Activated T-cell treated with anti-CD3 and anti-CD28 coated beads for 4 hours (primary cell): Measurements from ENCODE around the gene ATG4B.

ENCODE experiments used
- DNase-seq: peaks from one replicate; pipeline ENCODE4 v3.0.0-alpha.2; 2020

ATG4B gene

DNA sequence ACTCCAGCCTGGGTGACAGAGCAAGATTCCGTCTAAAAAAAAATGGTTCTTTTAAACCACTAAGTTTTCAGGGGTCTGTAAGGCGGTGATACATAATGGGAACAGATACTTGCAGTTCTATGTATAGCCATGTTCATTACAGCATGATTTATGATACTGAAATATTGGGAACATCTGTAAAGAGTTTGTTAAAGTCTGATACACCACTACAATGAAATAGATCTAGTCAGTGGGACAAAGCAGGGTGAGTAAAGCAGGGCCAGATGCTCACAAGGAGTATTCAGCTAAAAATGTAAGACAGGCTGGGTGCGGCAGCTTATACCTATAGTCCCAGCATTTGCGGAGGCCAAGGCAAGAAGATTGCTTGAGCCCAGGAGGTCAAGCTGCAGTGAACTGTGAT is 58.2 kb downstream of the ATG4B start:
- no peak for DNase-seq

DNA sequence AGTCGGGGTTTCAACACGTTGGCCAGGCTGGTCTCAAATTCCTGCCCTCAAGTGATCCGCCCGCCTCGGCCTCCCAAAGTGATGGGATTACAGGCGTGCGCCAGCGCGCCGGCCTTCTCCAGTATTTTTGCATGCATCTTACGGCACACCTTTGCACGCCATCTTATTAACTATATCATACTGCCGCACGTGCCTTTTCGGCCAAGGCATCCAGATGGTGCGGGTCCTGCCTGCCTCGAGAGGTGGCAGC is 63.6 kb downstream of the ATG4B start:
- DNase-seq = no peak

DNA sequence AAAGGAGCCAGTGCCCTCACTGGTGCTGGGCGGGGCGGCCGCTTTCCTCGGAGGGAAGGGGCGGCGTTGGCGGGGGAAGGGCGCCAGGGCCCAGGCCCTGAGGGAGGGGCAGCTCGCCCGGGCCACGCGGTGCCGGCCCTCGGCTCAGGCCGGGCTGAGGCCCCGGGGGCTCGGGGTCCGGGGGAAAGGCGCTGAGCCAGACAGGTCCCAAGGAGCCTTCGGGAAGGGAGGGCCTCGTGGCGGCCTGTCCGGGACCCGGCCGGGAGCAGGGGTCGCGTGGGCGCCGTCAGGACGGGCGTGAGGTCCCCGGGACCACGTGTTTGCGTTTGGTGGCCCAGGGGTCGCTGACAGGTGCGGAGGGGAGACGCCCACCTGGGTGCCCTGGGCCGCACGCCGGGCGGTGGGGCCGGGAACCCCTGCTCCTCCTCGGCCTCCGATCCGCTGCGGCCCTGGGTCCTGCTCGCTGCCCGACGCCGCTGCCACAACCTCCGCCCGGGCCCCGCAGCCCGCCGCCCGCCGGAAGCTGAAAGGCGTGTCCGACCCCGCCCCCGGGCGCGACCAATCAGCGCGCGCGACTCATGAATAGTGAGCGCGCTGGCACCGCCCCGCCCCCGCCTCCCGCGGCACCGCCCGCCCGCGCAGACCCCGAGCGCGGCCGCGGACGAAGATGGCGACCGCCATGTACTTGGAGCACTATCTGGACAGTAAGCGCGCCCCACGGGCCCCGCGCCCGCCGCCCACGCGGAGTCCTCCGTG is 64.1 kb downstream of the ATG4B start, which contains the start of gene ING5:
Gene ING5 (plus strand): TSS at position 641 of the 756 bp plus-strand sequence. CDS start 27 bp downstream, at position 668.
- peak; percentile 97 for DNase-seq

DNA sequence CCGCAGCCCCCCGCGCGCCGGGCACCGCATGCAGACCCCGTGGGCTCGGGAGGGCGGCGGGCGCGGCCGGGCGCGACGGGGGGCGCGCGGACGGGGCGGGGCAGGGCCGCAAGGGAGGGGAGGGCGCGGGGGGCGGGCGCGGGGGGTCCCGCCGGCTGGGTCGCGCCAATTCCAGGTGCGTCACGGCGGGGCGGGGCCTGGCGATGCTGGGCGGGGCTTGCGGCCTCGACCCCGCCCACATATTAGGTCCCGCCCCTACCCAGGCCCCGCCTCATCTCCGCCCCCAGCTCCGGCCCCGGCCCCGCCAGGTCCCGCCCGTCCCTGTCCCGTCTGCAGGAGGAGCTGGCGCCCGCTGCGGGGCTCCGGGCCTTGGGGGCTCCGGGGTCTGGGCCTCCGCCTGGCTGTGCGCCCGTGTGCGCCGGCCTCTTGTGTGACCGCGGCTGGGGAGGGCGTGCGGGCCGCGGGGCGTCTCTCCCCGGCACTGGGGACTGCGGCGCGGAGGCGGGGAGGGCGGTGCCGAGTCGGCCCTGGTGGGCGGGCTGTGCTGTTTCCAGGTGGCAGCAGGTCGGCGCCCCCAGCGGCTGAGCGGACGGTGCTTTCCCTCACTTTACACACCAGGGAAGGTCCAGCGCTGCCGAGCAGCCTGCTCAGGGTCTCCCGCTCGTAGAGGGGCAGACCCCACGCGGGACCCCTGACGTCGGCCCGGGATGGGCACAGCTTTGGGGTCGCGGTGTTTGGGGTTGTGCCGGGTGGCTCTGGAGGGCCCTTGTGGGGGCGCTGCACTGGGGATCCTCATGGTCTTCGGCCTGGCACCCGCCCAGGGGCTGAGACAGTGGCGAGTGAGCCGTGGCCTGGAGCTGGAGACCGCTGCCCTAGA is 64.9 kb downstream of the ATG4B start:
- peak; percentile 86 for DNase-seq

DNA sequence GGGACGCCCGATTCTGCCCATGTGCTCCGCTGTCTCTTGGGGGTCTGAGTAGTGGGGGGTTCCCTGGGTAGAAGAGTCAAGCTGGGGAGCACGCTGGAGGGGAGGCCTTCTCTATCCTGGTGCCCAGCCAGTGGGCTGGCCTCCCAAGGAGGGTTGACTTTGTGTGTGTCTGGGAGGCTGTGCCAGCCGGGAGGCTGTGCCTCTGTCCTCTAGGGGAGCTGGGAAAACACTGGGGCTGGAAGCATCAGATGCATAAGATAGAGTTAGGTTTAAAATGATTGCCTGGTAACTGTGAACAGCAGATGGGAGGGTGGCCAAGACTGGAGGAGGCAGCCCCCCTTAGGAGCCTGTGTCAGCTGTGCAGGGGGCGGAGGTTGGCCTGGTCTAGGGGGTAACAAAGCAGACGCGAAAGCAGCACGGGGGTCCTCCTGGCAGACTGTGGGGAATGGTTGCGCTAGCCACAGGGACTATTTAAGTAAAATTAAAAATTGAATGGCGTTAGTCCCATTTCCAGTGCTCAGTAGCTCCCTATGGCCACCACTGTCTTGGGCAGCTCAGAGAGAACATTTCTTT is 65.6 kb downstream of the ATG4B start:
- DNase-seq = no peak

DNA sequence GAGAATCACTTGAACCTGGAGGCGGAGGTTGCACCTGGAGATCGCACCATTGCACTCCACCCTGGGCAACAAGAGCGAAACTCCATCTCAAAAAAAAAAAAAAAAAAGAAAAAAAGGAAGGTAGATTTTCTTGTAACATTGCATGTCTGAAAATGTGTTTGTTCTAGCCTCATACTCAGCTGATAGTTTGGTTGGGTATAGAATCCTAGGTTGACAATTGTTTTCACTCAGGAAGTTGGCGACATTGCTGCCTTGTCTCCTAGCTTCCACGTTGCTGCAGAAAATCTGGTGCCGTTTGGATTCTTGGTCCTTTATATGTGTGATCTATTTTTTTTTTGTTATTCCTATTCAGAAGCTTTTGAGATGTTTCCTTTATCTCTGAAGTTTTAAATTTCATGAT is 69.0 kb downstream of the ATG4B start:
- DNase-seq = no peak

DNA sequence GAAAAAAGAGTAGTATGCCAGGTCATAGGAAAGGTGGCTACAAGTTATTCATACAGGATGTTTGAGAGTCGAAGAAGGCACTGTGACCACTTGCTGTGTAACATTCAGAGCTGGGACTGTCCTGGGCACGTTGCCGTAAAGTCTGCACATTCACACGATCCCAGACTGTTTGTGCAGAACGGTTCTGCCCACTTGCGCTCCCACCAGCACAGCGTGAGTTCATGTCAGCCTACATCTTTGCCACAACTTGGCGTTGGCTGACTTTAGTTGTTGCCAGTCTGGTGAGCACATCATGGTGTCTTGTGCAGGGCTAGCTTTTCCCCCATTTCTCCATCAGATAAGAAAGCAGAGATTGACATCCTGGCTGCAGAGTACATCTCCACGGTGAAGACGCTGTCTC is 71.4 kb downstream of the ATG4B start:
- DNase-seq = no peak

DNA sequence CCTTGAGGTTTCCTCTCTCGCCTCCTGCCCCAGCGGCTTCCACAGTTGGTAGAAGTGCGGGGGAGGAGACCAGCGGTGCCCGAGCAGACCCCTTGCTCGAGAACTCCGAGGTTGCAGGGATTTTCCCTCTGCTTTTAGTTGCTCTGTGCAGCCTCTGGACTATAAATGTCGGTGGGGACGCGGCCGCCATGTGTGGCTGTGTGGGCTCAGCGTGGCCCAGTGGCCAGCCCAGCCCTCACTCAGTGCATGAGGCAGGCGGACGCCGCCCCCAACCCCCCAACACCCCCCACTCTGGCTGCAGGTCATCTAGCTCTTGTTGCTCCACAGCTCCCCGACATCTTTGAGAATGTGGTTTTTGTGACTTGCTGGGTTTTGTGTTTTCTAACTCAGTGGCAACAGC is 81.6 kb downstream of the ATG4B start:
- DNase-seq = no peak

DNA sequence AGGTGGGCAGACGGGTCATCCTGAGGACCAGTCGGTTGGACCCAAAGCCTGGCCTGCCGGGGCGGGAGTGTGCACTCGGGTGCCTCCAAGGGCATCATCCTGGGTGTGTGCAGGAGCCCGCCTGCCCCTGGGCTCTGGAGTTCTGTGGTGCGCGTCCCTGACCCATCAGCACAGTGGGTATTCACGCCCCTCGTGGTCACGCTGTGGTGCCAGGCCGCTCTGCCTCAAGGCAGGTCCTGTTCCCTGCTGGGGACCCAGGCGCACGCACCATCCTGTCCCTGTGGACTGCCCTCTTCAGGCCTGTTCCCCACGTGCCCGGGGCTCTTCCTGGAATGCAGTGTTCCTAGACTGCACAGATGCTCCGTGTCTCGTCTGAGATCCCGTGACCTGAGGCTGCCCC is 82.6 kb downstream of the ATG4B start:
- no peak for DNase-seq

DNA sequence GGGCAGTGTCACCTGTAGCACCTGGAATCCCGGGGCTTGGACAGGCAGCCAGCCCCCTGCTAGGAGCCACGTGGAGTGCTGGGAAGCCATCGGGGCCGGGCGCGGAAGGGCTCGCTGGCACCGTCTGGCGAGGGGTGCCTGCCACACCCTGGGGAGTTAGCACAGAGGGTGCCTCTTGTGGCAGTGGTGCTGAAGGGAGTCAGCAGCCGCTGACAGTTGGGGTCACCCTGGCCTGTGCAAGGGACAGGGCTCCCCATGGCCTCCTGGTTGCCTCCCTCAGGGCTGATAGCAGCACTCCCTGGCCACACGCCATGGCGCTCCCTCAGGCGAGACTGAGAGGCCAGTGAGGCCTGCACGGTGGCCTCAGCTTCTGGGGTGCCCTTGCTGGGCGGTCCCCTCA is 83.1 kb downstream of the ATG4B start:
- no peak for DNase-seq

DNA sequence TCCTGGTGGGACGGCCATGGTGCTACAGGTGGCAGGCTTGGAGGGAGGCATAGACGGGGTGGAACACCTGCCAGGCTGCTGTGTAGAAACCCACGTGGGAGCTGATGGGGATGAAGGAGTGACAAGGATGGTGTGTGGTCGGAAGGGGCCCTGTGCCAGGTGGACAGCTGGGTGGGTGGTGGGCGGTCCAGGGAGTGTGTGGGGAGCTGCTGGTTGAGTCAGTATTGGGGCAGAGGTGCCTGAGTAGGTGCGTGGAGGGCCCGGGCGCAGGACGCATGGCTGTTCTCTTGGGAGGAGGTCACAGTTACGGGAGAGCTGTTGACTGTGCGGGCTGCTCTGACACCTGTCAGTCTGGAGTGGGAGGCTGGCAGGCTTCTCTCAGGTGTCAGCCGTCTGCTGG is 84.4 kb downstream of the ATG4B start:
- no peak for DNase-seq

DNA sequence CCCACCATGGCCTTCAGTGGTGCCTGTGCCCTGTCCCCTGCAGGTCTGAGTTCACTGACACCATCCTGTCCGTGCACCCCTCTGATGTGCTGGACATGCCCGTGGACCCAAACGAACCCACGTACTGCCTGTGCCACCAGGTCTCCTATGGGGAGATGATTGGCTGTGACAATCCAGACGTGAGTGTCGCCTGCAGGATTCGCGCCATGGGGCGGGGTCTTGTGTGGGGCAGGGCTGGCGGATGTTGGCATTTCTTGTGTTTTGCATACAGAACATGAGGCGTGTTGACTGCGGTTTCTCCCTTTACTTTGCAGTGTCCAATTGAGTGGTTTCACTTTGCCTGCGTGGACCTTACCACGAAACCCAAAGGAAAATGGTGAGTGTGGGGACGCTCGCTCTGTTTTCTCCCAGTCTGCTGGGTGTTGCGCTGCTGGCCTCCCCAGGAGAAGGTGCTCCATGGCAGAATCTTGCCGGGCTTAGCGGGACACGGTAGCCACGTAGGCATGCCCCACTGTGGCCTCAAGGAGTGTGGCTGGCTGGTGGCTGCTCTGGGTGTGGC is 85.5 kb downstream of the ATG4B start:
- DNase-seq = no peak
